HCT116 (cell line): Measurements from ENCODE around the gene OAT. TPM values are rescaled to one million over a fixed set of nuclear protein-coding genes. Genes with fewer than 3 reads are reported as not detected.
A peak's percentile ranks its signal among the peaks of the same experiment; 100 is the strongest.

Experiments used
- ATAC-seq: fragments of 200-7000 bp; cut with Tn5 transposase; 2 replicates; pipeline ENCODE4 v1.9.1; 2020; ENCODE audit warnings: mild to moderate bottlenecking, moderate library complexity
- BruUV-seq: library from RNA; stranded (reverse); fragments of 400-500 nt; replicated peaks from 2 replicates; lab custom pipeline; 2021; lab: Mats Ljungman, UMichigan
- CTCF ChIA-PET: fragments of 300-600 bp; sonication (Branson Sonifier 250); formaldehyde crosslinking; loops from one replicate; lab custom pipeline; 2021; ENCODE audit warnings: antibody characterized with exemption; lab: Charles Lee
- POLR2A ChIA-PET: fragments of 300-600, 350-600 bp; sonication (Branson Sonifier 250); formaldehyde crosslinking; loops from one replicate; lab custom pipeline; 2021; ENCODE audit warnings: antibody characterized with exemption; lab: Charles Lee
- RAD21 ChIA-PET, 2 experiments: fragments of 300-600 bp; sonication (Branson Sonifier 250); formaldehyde crosslinking; loops; one replicate each; lab custom pipeline; 2023; ENCODE audit warnings: low total read pairs in 2 of 2; ENCODE audit not compliant: uncharacterized antibody in 2 of 2, unreplicated experiment in 2 of 2, low non-redundant PET in 1 of 2; lab: Charles Lee
- DNase-seq: peaks from one replicate; pipeline ENCODE4 v3.0.0-alpha.2; 2010; ENCODE audit warnings: low read depth, low spot score
- H2AFZ ChIP-seq: fragments of 200-600 bp; shearing (Covaris generic), sonication (generic); 2 replicates; pipeline ENCODE4 v1.6.1; 2017; ENCODE audit warnings: low read depth, mixed run types, mixed read lengths, antibody characterized with exemption, low read length; ENCODE audit not compliant: poor library complexity, severe bottlenecking
- H3K27ac ChIP-seq: 2 replicates; pipeline ENCODE4 v1.5.1; 2012; ENCODE audit warnings: low read depth, low read length
- H3K27me3 ChIP-seq: fragments of 200-600 bp; sonication (generic); 2 replicates; pipeline ENCODE4 v1.6.1; 2016; ENCODE audit warnings: mixed run types, low read length, mixed read lengths; ENCODE audit not compliant: insufficient read depth
- H3K36me3 ChIP-seq, 2 experiments: fragments of 200-500 bp in 1 of 2; fragments of 200-600 bp in 1 of 2; sonication (Bioruptor generic) in 1 of 2; sonication (generic) in 1 of 2; 2 replicates each; pipeline versions ENCODE4 v1.5.1 to v1.6.1; 2014 to 2016; ENCODE audit warnings: low read length in 2 of 2, inconsistent platforms in 1 of 2, mixed read lengths in 1 of 2, mixed run types in 1 of 2; ENCODE audit not compliant: insufficient read depth in 2 of 2, control insufficient read depth in 1 of 2
- H3K4me1 ChIP-seq, 2 experiments: fragments of 200-600 bp in 1 of 2; sonication (generic) in 1 of 2; 2 replicates each; pipeline versions ENCODE4 v1.5.1 to v1.6.1; 2012 to 2017; ENCODE audit warnings: low read length in 2 of 2, inconsistent platforms in 1 of 2, mild to moderate bottlenecking in 1 of 2, mixed read lengths in 1 of 2, mixed run types in 1 of 2, moderate library complexity in 1 of 2; ENCODE audit not compliant: insufficient read depth in 2 of 2, control insufficient read depth in 1 of 2
- H3K4me2 ChIP-seq: fragments of 200-600 bp; sonication (generic); 2 replicates; pipeline ENCODE4 v1.6.1; 2017; ENCODE audit warnings: mixed run types, low read length, mixed read lengths
- H3K4me3 ChIP-seq, 2 experiments: fragments of 200-600 bp in 1 of 2; sonication (generic) in 1 of 2; replicated peaks in 1 of 2; 2 replicates each; pipeline ENCODE4 v1.5.1; 2011 to 2016; ENCODE audit warnings: low read length in 2 of 2, control low read depth in 1 of 2, low read depth in 1 of 2, mild to moderate bottlenecking in 1 of 2, mixed read lengths in 1 of 2, mixed run types in 1 of 2
- H3K79me2 ChIP-seq: fragments of 200-600 bp; sonication (generic); 2 replicates; pipeline ENCODE4 v1.6.1; 2017; ENCODE audit warnings: mild to moderate bottlenecking, mixed run types, low read length, moderate library complexity, mixed read lengths; ENCODE audit not compliant: insufficient read depth
- H3K9ac ChIP-seq: fragments of 200-600 bp; sonication (generic); 2 replicates; pipeline ENCODE4 v1.6.1; 2016; ENCODE audit warnings: low read length, mixed read lengths
- H3K9me2 ChIP-seq: fragments of 200-600 bp; sonication (generic), shearing (Covaris generic); 2 replicates; pipeline ENCODE4 v1.6.1; 2017; ENCODE audit warnings: mixed run types, mild to moderate bottlenecking, moderate library complexity; ENCODE audit not compliant: insufficient read depth
- H3K9me3 ChIP-seq, 2 experiments: fragments of 200-500 bp in 1 of 2; fragments of 200-600 bp in 1 of 2; sonication (Bioruptor generic) in 1 of 2; sonication (generic) in 1 of 2; 2 replicates each; pipeline ENCODE4 v1.6.1; 2014 to 2017; ENCODE audit warnings: low read length in 2 of 2, mixed read lengths in 2 of 2, inconsistent platforms in 1 of 2, low read depth in 1 of 2, mild to moderate bottlenecking in 1 of 2, mixed run types in 1 of 2, moderate library complexity in 1 of 2; ENCODE audit not compliant: control insufficient read depth in 1 of 2, insufficient read depth in 1 of 2
- H4K20me1 ChIP-seq: fragments of 200-600 bp; sonication (generic), shearing (Covaris generic); 2 replicates; pipeline ENCODE4 v1.6.1; 2017; ENCODE audit warnings: mixed run types, mild to moderate bottlenecking, moderate library complexity; ENCODE audit not compliant: insufficient read depth
- ATF3 ChIP-seq: IDR thresholded peaks from 2 replicates; pipeline ENCODE4 v1.6.1; 2012
- CBX3 ChIP-seq: IDR thresholded peaks from 2 replicates; pipeline ENCODE4 v1.6.1; 2012; ENCODE audit warnings: low read depth
- CEBPB ChIP-seq: IDR thresholded peaks from 2 replicates; pipeline ENCODE4 v1.6.1; 2012; ENCODE audit warnings: low read depth
- EGR1 ChIP-seq: IDR thresholded peaks from 2 replicates; pipeline ENCODE4 v1.6.1; 2012; ENCODE audit warnings: low read depth
- ELF1 ChIP-seq: IDR thresholded peaks from 2 replicates; pipeline ENCODE4 v1.6.1; 2012; ENCODE audit warnings: low read depth, borderline replicate concordance
- EZH2 ChIP-seq: fragments of 200-600 bp; sonication (generic); IDR thresholded peaks from 2 replicates; pipeline ENCODE4 v1.6.1; 2017; ENCODE audit warnings: antibody characterized with exemption, mixed run types
- EZH2phosphoT487 ChIP-seq: fragments of 200-600 bp; IDR thresholded peaks from 2 replicates; pipeline ENCODE4 v1.6.1; 2018; ENCODE audit warnings: antibody characterized with exemption, borderline replicate concordance
- FOSL1 ChIP-seq: IDR thresholded peaks from 2 replicates; pipeline ENCODE4 v1.6.1; 2012; ENCODE audit warnings: low read depth
- JUND ChIP-seq: IDR thresholded peaks from 2 replicates; pipeline ENCODE4 v1.6.1; 2012
- MAX ChIP-seq: IDR thresholded peaks from 2 replicates; pipeline ENCODE4 v1.6.1; 2012
- POLR2A ChIP-seq: IDR thresholded peaks from 2 replicates; pipeline ENCODE4 v1.7.0; 2011; ENCODE audit warnings: borderline replicate concordance; ENCODE audit not compliant: insufficient read depth, insufficient read length; ENCODE audit errors: extremely low read depth
- POLR2AphosphoS5 ChIP-seq: IDR thresholded peaks from 2 replicates; pipeline ENCODE4 v1.6.1; 2011; ENCODE audit warnings: mild to moderate bottlenecking, low read depth, low read length, moderate library complexity
- RAD21 ChIP-seq: IDR thresholded peaks from 2 replicates; pipeline ENCODE4 v1.6.1; 2012; ENCODE audit warnings: low read depth, mild to moderate bottlenecking
- REST ChIP-seq: IDR thresholded peaks from 2 replicates; pipeline ENCODE4 v1.6.1; 2012; ENCODE audit warnings: low read depth
- SRF ChIP-seq: IDR thresholded peaks from 2 replicates; pipeline ENCODE4 v1.6.1; 2012; ENCODE audit warnings: low read depth
- TCF7L2 ChIP-seq: IDR thresholded peaks from 2 replicates; pipeline ENCODE4 v1.7.0; 2011; ENCODE audit warnings: borderline replicate concordance, inconsistent platforms; ENCODE audit not compliant: insufficient read depth, insufficient read length; ENCODE audit errors: extremely low read depth
- YY1 ChIP-seq: IDR thresholded peaks from 2 replicates; pipeline ENCODE4 v1.6.1; 2011; ENCODE audit warnings: low read length, low read depth, moderate library complexity, mild to moderate bottlenecking; ENCODE audit not compliant: insufficient replicate concordance; ENCODE audit errors: extremely low read depth
- ZBTB33 ChIP-seq: IDR thresholded peaks from 2 replicates; pipeline ENCODE4 v1.6.1; 2011; ENCODE audit warnings: mild to moderate bottlenecking, low read length, moderate library complexity; ENCODE audit not compliant: insufficient replicate concordance; ENCODE audit errors: extremely low read depth
- ZFX ChIP-seq: fragments of 450-650 bp; IDR thresholded peaks from 2 replicates; pipeline ENCODE4 v1.6.1; 2017
- ZNF274 ChIP-seq: fragments of 200-500 bp; sonication (Bioruptor generic); IDR thresholded peaks from 2 replicates; pipeline ENCODE4 v1.6.1; 2014; ENCODE audit warnings: mild to moderate bottlenecking, low read depth, low read length, inconsistent platforms
- intact Hi-C: fragments of 100-400 bp; cut with micrococcal nuclease; formaldehyde crosslinking; loops from 2 replicates; pipeline ENCODE4 v1.10.0; 2022
- total RNA-seq: library from RNA; stranded (reverse); gene quantifications from one replicate; pipeline ENCODE4 v1.2.1, GENCODE V29; 2021; ENCODE audit not compliant: unreplicated experiment

The OAT gene
- total RNA-seq, 1 experiment from 2014 or later, result 133 TPM

- peaks cover 37% of the 10 kb centered on the region for H3K79me2 ChIP-seq
- DNase-seq (no peak), ATAC-seq (no peak)
- H4K20me1 ChIP-seq, result 0 out of 2 replicates have a peak, but pooled peaks cover 5% of the 10 kb centered on the region
- peak overlapping the region; percentile 80 for H3K4me2 ChIP-seq
- ChIA-PET CTCF (interaction anchor here (1.2 to 4.1 kb wide), 3 partner anchors 16 to 425 kb away, joined by 3 to 23 read pairs (median 6); no protein-coding TSS in a partner anchor), RAD21 (interaction anchor here in 1 of 2 experiments (1.2 kb wide), 1 partner anchor 21 kb away, joined by 4 read pairs; no protein-coding TSS in a partner anchor), POLR2A (interaction anchor here (0.8 to 2.7 kb wide), 5 partner anchors 8 to 424 kb away, joined by 3 to 14 read pairs (median 9); partner anchors contain the start of gene LHPP)
- H3K9me2 ChIP-seq, result no peaks in the 10 kb centered on the region
- no TSS peak for BruUV-seq
- peak overlapping the region; percentile 92 for H2AFZ ChIP-seq
- intact Hi-C loops, result loop anchor here (5.0 kb wide), 1 partner anchor 323 kb away; the partner anchor contains the start of gene FAM53B
- H3K4me3 ChIP-seq, result peak overlapping the region; percentile 54 to 74
- TF ChIP-seq REST (no peak), ATF3 (no peak), ZFX (no peak), EGR1 (no peak), ELF1 (no peak), RAD21 (no peak), JUND (no peak), FOSL1 (no peak), EZH2phosphoT487 (no peak), POLR2A (no peak), TCF7L2 (no peak), ZNF274 (no peak), YY1 (no peak), EZH2 (no peak), POLR2AphosphoS5 (no peak), MAX (no peak), CEBPB (no peak), CBX3 (no peak), ZBTB33 (no peak), SRF (no peak)
- peaks cover 10 to 15% of the 10 kb centered on the region in 2 experiments for H3K4me1 ChIP-seq
- peak overlapping the region; percentile 69 for H3K9ac ChIP-seq
- peak overlapping the region; percentile 37 for H3K27ac ChIP-seq
- no peaks in the 10 kb centered on the region for H3K27me3 ChIP-seq
- no peaks in the 10 kb centered on the region for H3K36me3 ChIP-seq
- no peaks in the 10 kb centered on the region for H3K9me3 ChIP-seq
Measured at GRCh38 chr10:124419635-124420034, 912 bp upstream of the OAT start.
